ENCODE results near the gene KRTAP9-6. TPM values are rescaled to one million over a fixed set of nuclear protein-coding genes. Genes with fewer than 3 reads are reported as not detected.

KRTAP9-6 gene
- total and polyA plus RNA-seq, 2 donors (not counting 3 experiments of a cell fraction or from before 2014, with no cell fraction given) = not detected

DNA sequence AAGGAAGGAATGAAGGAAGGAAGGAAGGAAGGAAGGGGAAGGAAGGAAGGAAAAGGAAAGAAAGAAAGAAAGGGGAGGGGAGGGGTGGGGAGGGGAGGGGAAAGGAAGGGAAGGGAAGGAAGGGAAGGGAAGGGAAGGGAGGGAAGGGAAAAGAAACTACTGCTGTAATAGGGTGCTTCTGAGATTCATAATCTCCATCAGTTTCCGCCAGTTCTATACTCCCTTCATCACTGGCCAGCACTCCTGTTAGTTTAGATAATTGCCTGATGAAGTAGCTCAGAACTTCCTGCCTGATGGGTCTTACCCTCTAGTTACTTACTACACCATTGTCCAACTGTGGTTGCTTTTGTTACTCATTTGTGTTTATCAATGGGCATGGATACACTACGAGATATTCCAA lies 2.0 kb upstream of the KRTAP9-6 start:
- intact Hi-C loops (cut with micrococcal nuclease) = no loop called here
- ChIA-PET CTCF (no interaction called here), POLR2A (no interaction called here)
- TF ChIP-seq FOS (IDR thresholded peaks at IDR 0.05; ENCODE audit: borderline replicate concordance, insufficient read depth, low read length) (no peak), MAX (IDR thresholded peaks at IDR 0.05; ENCODE audit: insufficient read depth, insufficient read length) (no peak), CTCF (IDR thresholded peaks at IDR 0.05; ENCODE audit: extremely low read depth in 1 of 2, insufficient read depth in 1 of 2, low read depth in 1 of 2, low read length in 2 of 2) (no peak), POLR2A (IDR thresholded peaks at IDR 0.05; ENCODE audit: low read depth, low read length) (no peak), POLR2AphosphoS5 (IDR thresholded peaks at IDR 0.05; ENCODE audit: insufficient read depth, low read depth, low read length) (no peak), EZH2 (IDR thresholded peaks at IDR 0.05; ENCODE audit: borderline replicate concordance, low read depth, low read length, severe bottlenecking) (no peak), JUN (IDR thresholded peaks at IDR 0.05; ENCODE audit: borderline replicate concordance, insufficient read depth, insufficient read length, low read depth) (no peak), MYC (IDR thresholded peaks at IDR 0.05; ENCODE audit: low read depth, low read length) (no peak), GATA2 (IDR thresholded peaks at IDR 0.05; ENCODE audit: insufficient read depth, insufficient read length, low read depth, low read length) (no peak)
- Histone ChIP-seq H3K4me2 (ENCODE audit: insufficient read depth, low read length) (no peak overlapping the region), H3K27ac (ENCODE audit: insufficient read depth, low read depth, low read length) (no peak overlapping the region), H3K9ac (replicated peaks; ENCODE audit: extremely low read depth, insufficient read depth, low read length) (no peak overlapping the region), H3K79me2 (ENCODE audit: control insufficient read depth, insufficient read depth, low read length) (no peaks in the 10 kb centered on the region), H3K27me3 (ENCODE audit: control insufficient read depth in 2 of 2, insufficient read depth in 2 of 2, low read length in 2 of 2) (no peaks in the 10 kb centered on the region), H2AFZ (ENCODE audit: low read depth, low read length) (no peak overlapping the region), H3K9me3 (replicated peaks; ENCODE audit: control insufficient read depth, insufficient read depth, low read length) (no peaks in the 10 kb centered on the region), H3K4me3 (replicated peaks in 1 of 3; ENCODE audit: insufficient read depth in 1 of 3, low read depth in 1 of 3, low read length in 3 of 3) (no peak overlapping the region), H4K20me1 (replicated peaks; ENCODE audit: control insufficient read depth, extremely low read depth, insufficient read depth, low read length) (no peaks in the 10 kb centered on the region), H3K4me1 (ENCODE audit: control insufficient read depth, extremely low read depth, insufficient read depth, low read length) (no peaks in the 10 kb centered on the region), H3K36me3 (ENCODE audit: control insufficient read depth in 2 of 2, extremely low read depth in 1 of 2, insufficient read depth in 2 of 2, low read length in 2 of 2) (no peaks in the 10 kb centered on the region), H3K9me1 (replicated peaks; ENCODE audit: control insufficient read depth, extremely low read depth, insufficient read depth, low read length) (no peaks in the 10 kb centered on the region)
- no TSS peak for BruUV-seq (replicated peaks)
- FAIRE-seq = no peak
- DNase-seq (ENCODE audit: low read depth, low spot score) = no peak
- dilution Hi-C loops (cut with MboI; ENCODE audit: extremely low pct_ligation_motif_present, low sequenced_read_pairs) = no loop called here

Measured in endothelial cell of umbilical vein (primary cell).